ENCODE results near the gene CYP2D6. TPM values are rescaled to one million over a fixed set of nuclear protein-coding genes. Genes with fewer than 3 reads are reported as not detected.
"Not testable (repeated sequence)": the region's sequence is repeated elsewhere in the genome, so short reads cannot be mapped to it uniquely, and the experiment has no call there.

Gene CYP2D6
- total and polyA plus RNA-seq, 12 donors, result 0.20 to 16.2 (median 0.54) TPM; not detected in 3

- 75 to 91% (median 87%) methylated on average over 36 to 54 of the region's 54 CpGs for WGBS, 4 donors
- H3K4me1 ChIP-seq (replicated peaks in 1 of 2), result no peaks in the 10 kb centered on the region
- no peaks in the 10 kb centered on the region for H3K27me3 ChIP-seq
- no peaks in the 10 kb centered on the region for H3K36me3 ChIP-seq (replicated peaks in 1 of 2)
- DNase-seq, result no peak
- no peak overlapping the region for H3K27ac ChIP-seq
- no peak overlapping the region for H3K4me3 ChIP-seq
- no peaks in the 10 kb centered on the region for H3K9me3 ChIP-seq (replicated peaks in 1 of 3)
- intact Hi-C loops (cut with DNase I), result no loop called here
- TF ChIP-seq POLR2A (IDR thresholded peaks at IDR 0.05), result no peak
- TF ChIP-seq CTCF (IDR thresholded peaks at IDR 0.05), result no peak
Measured at GRCh38 chr22:42142771-42143461, 12.3 kb upstream of the CYP2D6 start.

GRCh38 chr22:42141307-42142057 is 10.9 kb upstream of the CYP2D6 start:
- H3K9me3 ChIP-seq (replicated peaks in 1 of 3); H3K27ac ChIP-seq; H3K4me1 ChIP-seq (replicated peaks in 1 of 2); DNase-seq; H3K27me3 ChIP-seq; intact Hi-C loops (cut with DNase I); H3K4me3 ChIP-seq; H3K36me3 ChIP-seq (replicated peaks in 1 of 2): not testable (repeated sequence)
- WGBS, 4 donors, result 89 to 93% (median 92%) methylated on average over 11 to 22 of the region's 24 CpGs

GRCh38 chr22:42140153-42140552 is 9.5 kb upstream of the CYP2D6 start:
- H3K4me3 ChIP-seq; H3K27me3 ChIP-seq; H3K4me1 ChIP-seq (replicated peaks in 1 of 2); H3K27ac ChIP-seq; H3K9me3 ChIP-seq (replicated peaks in 1 of 3); DNase-seq; H3K36me3 ChIP-seq (replicated peaks in 1 of 2); intact Hi-C loops (cut with DNase I): not testable (repeated sequence)
- WGBS, 4 donors, result 87 to 96% (median 92%) methylated on average over 9 to 12 of the region's 17 CpGs

GRCh38 chr22:42139508-42139907 is 8.9 kb upstream of the CYP2D6 start:
- 84 to 91% (median 89%) methylated on average over 7 of the region's 7 CpGs for WGBS, 4 donors
- DNase-seq; H3K4me3 ChIP-seq; H3K27me3 ChIP-seq; H3K27ac ChIP-seq; H3K4me1 ChIP-seq (replicated peaks in 1 of 2); H3K36me3 ChIP-seq (replicated peaks in 1 of 2); H3K9me3 ChIP-seq (replicated peaks in 1 of 3); intact Hi-C loops (cut with DNase I): not testable (repeated sequence)

GRCh38 chr22:42138972-42139371 is 8.4 kb upstream of the CYP2D6 start:
- Histone ChIP-seq H3K4me3 (no peak overlapping the region), H3K9me3 (replicated peaks in 1 of 3) (no peaks in the 10 kb centered on the region)
- intact Hi-C loops (cut with DNase I), result no loop called here

More at GRCh38 chr22:42138972-42139371, 8.4 kb upstream of the CYP2D6 start:
- Histone ChIP-seq H3K27ac (no peak overlapping the region), H3K27me3 (no peaks in the 10 kb centered on the region), H3K4me1 (replicated peaks in 1 of 2) (no peaks in the 10 kb centered on the region), H3K36me3 (replicated peaks in 1 of 2) (no peaks in the 10 kb centered on the region)
- no peak for TF ChIP-seq POLR2A (IDR thresholded peaks at IDR 0.05)
- TF ChIP-seq CTCF (IDR thresholded peaks at IDR 0.05), result no peak
- 84 to 100% (median 96%) methylated on average over 2 of the region's 2 CpGs for WGBS, 4 donors
- DNase-seq, result no peak
